ENCODE data around the gene RFX8. TPM values are rescaled to one million over a fixed set of nuclear protein-coding genes. Genes with fewer than 3 reads are reported as not detected.

RFX8 gene
- total and polyA plus RNA-seq, 7 donors = 0.12 to 0.83 TPM; not detected in 5

GRCh38 chr2:101368376-101368775, 106.5 kb downstream of the RFX8 start:
- TF ChIP-seq, protein P1, sequence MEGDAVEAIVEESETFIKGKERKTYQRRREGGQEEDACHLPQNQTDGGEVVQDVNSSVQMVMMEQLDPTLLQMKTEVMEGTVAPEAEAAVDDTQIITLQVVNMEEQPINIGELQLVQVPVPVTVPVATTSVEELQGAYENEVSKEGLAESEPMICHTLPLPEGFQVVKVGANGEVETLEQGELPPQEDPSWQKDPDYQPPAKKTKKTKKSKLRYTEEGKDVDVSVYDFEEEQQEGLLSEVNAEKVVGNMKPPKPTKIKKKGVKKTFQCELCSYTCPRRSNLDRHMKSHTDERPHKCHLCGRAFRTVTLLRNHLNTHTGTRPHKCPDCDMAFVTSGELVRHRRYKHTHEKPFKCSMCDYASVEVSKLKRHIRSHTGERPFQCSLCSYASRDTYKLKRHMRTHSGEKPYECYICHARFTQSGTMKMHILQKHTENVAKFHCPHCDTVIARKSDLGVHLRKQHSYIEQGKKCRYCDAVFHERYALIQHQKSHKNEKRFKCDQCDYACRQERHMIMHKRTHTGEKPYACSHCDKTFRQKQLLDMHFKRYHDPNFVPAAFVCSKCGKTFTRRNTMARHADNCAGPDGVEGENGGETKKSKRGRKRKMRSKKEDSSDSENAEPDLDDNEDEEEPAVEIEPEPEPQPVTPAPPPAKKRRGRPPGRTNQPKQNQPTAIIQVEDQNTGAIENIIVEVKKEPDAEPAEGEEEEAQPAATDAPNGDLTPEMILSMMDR (IDR thresholded peaks at IDR 0.05) = no peak
- no peak for TF ChIP-seq POLR2AphosphoS5 (IDR thresholded peaks at IDR 0.05)
- no peak for TF ChIP-seq EP300 (IDR thresholded peaks at IDR 0.05)
- TF ChIP-seq POLR2A (IDR thresholded peaks at IDR 0.05) = no peak

GRCh38 chr2:101367508-101367907, 107.4 kb downstream of the RFX8 start:
- 91 to 92% methylated on average over 5 of the region's 5 CpGs for WGBS, 2 donors
- TF ChIP-seq EP300 (IDR thresholded peaks at IDR 0.05) = no peak
- TF ChIP-seq, protein P1 (IDR thresholded peaks at IDR 0.05) = no peak
- TF ChIP-seq POLR2A (IDR thresholded peaks at IDR 0.05) = no peak
- TF ChIP-seq POLR2AphosphoS5 (IDR thresholded peaks at IDR 0.05) = no peak
- Histone ChIP-seq H3K4me1 (no peaks in the 10 kb centered on the region), H3K27me3 (no peaks in the 10 kb centered on the region), H3K4me3 (no peak overlapping the region), H3K36me3 (no peaks in the 10 kb centered on the region), H3K27ac (no peak overlapping the region), H3K9me3 (no peaks in the 10 kb centered on the region)
- no peak for DNase-seq
- intact Hi-C loops (cut with DNase I) = no loop called here

More at GRCh38 chr2:101368376-101368775, 106.5 kb downstream of the RFX8 start:
- Histone ChIP-seq H3K27me3 (no peaks in the 10 kb centered on the region), H3K4me1 (no peaks in the 10 kb centered on the region), H3K4me3 (no peak overlapping the region), H3K27ac (no peak overlapping the region), H3K9me3 (no peaks in the 10 kb centered on the region), H3K36me3 (no peaks in the 10 kb centered on the region)
- intact Hi-C loops (cut with DNase I) = no loop called here
- WGBS, 2 donors = 83 to 85% methylated on average over 5 of the region's 5 CpGs
- DNase-seq = no peak

DNA sequence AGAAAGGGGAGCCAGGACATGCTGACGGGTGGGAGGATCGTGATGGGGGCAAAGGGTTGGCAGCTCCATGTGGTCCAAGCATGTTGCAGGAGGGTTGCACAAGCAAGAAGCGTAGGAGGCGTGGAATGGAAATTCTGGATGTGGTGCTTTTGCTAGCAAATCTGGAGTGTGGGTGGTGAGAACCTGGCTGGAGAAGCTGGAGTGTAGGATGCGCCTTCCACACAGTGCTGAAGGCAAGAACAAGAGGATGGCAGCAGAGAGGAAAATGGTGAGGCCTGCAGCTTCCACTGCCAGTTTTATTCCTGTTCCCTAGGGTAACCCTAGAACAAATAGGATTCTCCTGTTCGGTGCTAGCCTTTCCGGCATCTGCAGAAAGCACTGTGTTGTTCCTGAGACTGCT, 110.0 kb downstream of the RFX8 start:
- Histone ChIP-seq H3K4me3 (no peak overlapping the region), H3K9me3 (no peaks in the 10 kb centered on the region), H3K36me3 (no peaks in the 10 kb centered on the region), H3K27ac (no peak overlapping the region), H3K4me1 (no peaks in the 10 kb centered on the region), H3K27me3 (no peaks in the 10 kb centered on the region)
- no peak for DNase-seq
- TF ChIP-seq EP300 (IDR thresholded peaks at IDR 0.05) (no peak), POLR2A (IDR thresholded peaks at IDR 0.05) (no peak), POLR2AphosphoS5 (IDR thresholded peaks at IDR 0.05) (no peak)
- TF ChIP-seq, protein P1 (IDR thresholded peaks at IDR 0.05) = no peak
- WGBS, 2 donors = 88 to 95% methylated on average over 7 of the region's 7 CpGs
- intact Hi-C loops (cut with DNase I) = no loop called here

GRCh38 chr2:101362777-101363176, 112.1 kb downstream of the RFX8 start:
- TF ChIP-seq, protein P1 (IDR thresholded peaks at IDR 0.05) = no peak
- TF ChIP-seq POLR2AphosphoS5 (IDR thresholded peaks at IDR 0.05) (no peak), POLR2A (IDR thresholded peaks at IDR 0.05) (no peak), EP300 (IDR thresholded peaks at IDR 0.05) (no peak)
- no peaks in the 10 kb centered on the region for H3K4me1 ChIP-seq
- no peaks in the 10 kb centered on the region for H3K36me3 ChIP-seq
- 80 to 87% methylated on average over 4 of the region's 4 CpGs for WGBS, 2 donors
- H3K4me3 ChIP-seq = no peak overlapping the region
- intact Hi-C loops (cut with DNase I) = no loop called here
- no peak for DNase-seq
- no peaks in the 10 kb centered on the region for H3K27me3 ChIP-seq
- H3K27ac ChIP-seq = no peak overlapping the region
- no peaks in the 10 kb centered on the region for H3K9me3 ChIP-seq

DNA sequence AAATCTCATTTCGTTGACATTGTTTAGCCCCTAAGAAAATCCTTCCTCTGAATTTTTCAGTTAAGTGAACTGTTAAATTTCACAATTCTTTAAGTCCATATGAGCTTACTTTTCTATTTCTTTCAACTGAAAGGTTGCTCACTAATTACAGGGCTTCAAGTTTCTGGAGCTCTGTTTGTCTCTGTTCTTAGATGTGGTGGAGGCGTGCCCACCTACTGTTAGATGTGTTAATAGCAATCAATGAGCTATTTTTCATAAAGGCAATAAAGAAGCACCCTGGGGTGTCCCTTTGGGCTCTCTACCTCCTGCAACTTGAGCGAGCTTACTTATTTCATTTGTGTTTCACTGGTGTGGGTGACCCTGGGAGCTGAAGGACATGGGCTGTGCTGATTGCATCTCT, 112.6 kb downstream of the RFX8 start:
- H3K4me1 ChIP-seq = no peaks in the 10 kb centered on the region
- H3K27me3 ChIP-seq = no peaks in the 10 kb centered on the region
- 79 to 86% methylated on average over 3 of the region's 3 CpGs for WGBS, 2 donors
- DNase-seq = no peak
- no peaks in the 10 kb centered on the region for H3K9me3 ChIP-seq
- H3K27ac ChIP-seq = no peak overlapping the region
- H3K4me3 ChIP-seq = no peak overlapping the region
- no peak for TF ChIP-seq POLR2AphosphoS5 (IDR thresholded peaks at IDR 0.05)
- TF ChIP-seq, protein P1 (IDR thresholded peaks at IDR 0.05) = no peak
- TF ChIP-seq EP300 (IDR thresholded peaks at IDR 0.05) = no peak
- no peak for TF ChIP-seq POLR2A (IDR thresholded peaks at IDR 0.05)
- intact Hi-C loops (cut with DNase I) = no loop called here
- no peaks in the 10 kb centered on the region for H3K36me3 ChIP-seq

All from sigmoid colon (tissue), 7 donors.